GM23248 (cell line): ENCODE measurements around the gene KCTD6. TPM values are rescaled to one million over a fixed set of nuclear protein-coding genes. Genes with fewer than 3 reads are reported as not detected.
"Not testable (repeated sequence)": the region's sequence is repeated elsewhere in the genome, so short reads cannot be mapped to it uniquely, and the experiment has no call there.

Experiments
- DNase-seq: peaks from one replicate; pipeline ENCODE4 v3.0.0-alpha.2; 2015
- H2AFZ ChIP-seq: fragments of 200-600 bp; sonication (generic); 2 replicates; pipeline ENCODE4 v1.6.1; 2016; ENCODE audit warnings: antibody characterized with exemption
- H3F3A ChIP-seq: fragments of 200-600 bp; sonication (generic); 2 replicates; pipeline ENCODE4 v1.6.1; 2016; ENCODE audit warnings: mild to moderate bottlenecking, antibody characterized with exemption, mixed run types; ENCODE audit not compliant: insufficient read depth
- H3K27ac ChIP-seq: fragments of 200-600 bp; sonication (generic); 2 replicates; pipeline ENCODE4 v1.5.1; 2016; ENCODE audit warnings: mild to moderate bottlenecking
- H3K27me3 ChIP-seq: fragments of 200-600 bp; sonication (generic); replicated peaks from 2 replicates; pipeline ENCODE4 v1.6.1; 2016; ENCODE audit warnings: mild to moderate bottlenecking; ENCODE audit not compliant: insufficient read depth
- H3K36me3 ChIP-seq: fragments of 200-600 bp; sonication (generic); 2 replicates; pipeline ENCODE4 v1.6.1; 2016; ENCODE audit warnings: low read depth, mild to moderate bottlenecking
- H3K4me1 ChIP-seq: fragments of 200-600 bp; sonication (generic); 2 replicates; pipeline ENCODE4 v1.6.1; 2016; ENCODE audit warnings: mild to moderate bottlenecking; ENCODE audit not compliant: insufficient read depth
- H3K4me2 ChIP-seq: fragments of 200-600 bp; sonication (generic); one replicate; pipeline ENCODE4 v1.6.1; 2016; ENCODE audit warnings: mild to moderate bottlenecking; ENCODE audit not compliant: unreplicated experiment
- H3K4me3 ChIP-seq: fragments of 200-600 bp; sonication (generic); 2 replicates; pipeline ENCODE4 v1.5.1; 2016; ENCODE audit warnings: mild to moderate bottlenecking
- H3K79me2 ChIP-seq: fragments of 200-600 bp; sonication (generic); 2 replicates; pipeline ENCODE4 v1.6.1; 2016; ENCODE audit warnings: mild to moderate bottlenecking; ENCODE audit not compliant: insufficient read depth
- H3K9ac ChIP-seq: fragments of 200-600 bp; sonication (generic); 2 replicates; pipeline ENCODE4 v1.6.1; 2016; ENCODE audit warnings: mild to moderate bottlenecking
- H3K9me2 ChIP-seq: fragments of 200-600 bp; sonication (generic); 2 replicates; pipeline ENCODE4 v1.6.1; 2016; ENCODE audit warnings: mixed run types, mild to moderate bottlenecking, moderate library complexity; ENCODE audit not compliant: insufficient read depth
- H3K9me3 ChIP-seq: fragments of 200-600 bp; sonication (generic); one replicate; pipeline ENCODE4 v1.6.1; 2017; ENCODE audit warnings: low read depth
- H4K20me1 ChIP-seq: fragments of 200-600 bp; sonication (generic); 2 replicates; pipeline ENCODE4 v1.6.0; 2016; ENCODE audit not compliant: insufficient read depth
- EZH2 ChIP-seq: fragments of 200-600 bp; sonication (generic); IDR thresholded peaks from 2 replicates; pipeline ENCODE4 v1.6.1; 2018; ENCODE audit warnings: antibody characterized with exemption, mild to moderate bottlenecking; ENCODE audit not compliant: insufficient read depth, poor library complexity, severe bottlenecking
- EZH2phosphoT487 ChIP-seq: fragments of 200-600 bp; sonication (generic); IDR thresholded peaks from 2 replicates; pipeline ENCODE4 v1.6.1; 2018; ENCODE audit warnings: antibody characterized with exemption, moderate library complexity, mild to moderate bottlenecking, low read depth; ENCODE audit not compliant: insufficient read depth
- WGBS, 2 experiments: methylation state at CpG; one replicate each; pipeline ENCODE4 v1.1.6; 2015 to 2017; ENCODE audit warnings: low lambda C conversion rate in 2 of 2, low coverage in 1 of 2; ENCODE audit errors: missing lambda C conversion rate in 2 of 2; 5-methylcytosine and 5-hydroxymethylcytosine counted together
- in situ Hi-C: fragments of 300-500 bp; cut with MboI; formaldehyde crosslinking; loops from 2 replicates; pipeline ENCODE4 v1.15.0; 2020
- polyA plus RNA-seq: library from polyadenylated mRNA; unstranded; fragments of >200 nt; fragmentation: Nextera tagmentation; extraction: Ambion mirVana; gene quantifications from 2 replicates; pipeline ENCODE4 v1.2.1, GENCODE V29; 2016
- total RNA-seq: library from RNA; depleted of rRNA; stranded (reverse); fragments of >200 nt; shearing (Covaris generic); gene quantifications from 2 replicates; pipeline ENCODE4 v1.2.3, GENCODE V29; 2014

Gene KCTD6
- total and polyA plus RNA-seq, 2 experiments from 2014 or later, result 12.8 to 13.7 TPM

GRCh38 chr3:58521917-58522631 is 30.2 kb downstream of the KCTD6 start:
- TF ChIP-seq EZH2 (no peak), EZH2phosphoT487 (no peak)
- Histone ChIP-seq H2AFZ (no peak overlapping the region), H3K27ac (no peak overlapping the region), H3K4me1 (peaks cover 3% of the 10 kb centered on the region; the same call in 1 of the 2 replicates), H4K20me1 (no peaks in the 10 kb centered on the region), H3K79me2 (no peaks in the 10 kb centered on the region), H3K4me2 (no peak overlapping the region), H3K9ac (no peak overlapping the region), H3K9me3 (no peaks in the 10 kb centered on the region), H3K27me3 (no peaks in the 10 kb centered on the region), H3F3A (no peaks in the 10 kb centered on the region), H3K4me3 (no peak overlapping the region), H3K9me2 (no peaks in the 10 kb centered on the region), H3K36me3 (peaks cover 8% of the 10 kb centered on the region; the same call in 1 of the 2 replicates)
- WGBS, 2 experiments, result 87 to 89% methylated on average over 10 of the region's 10 CpGs
- no peak for DNase-seq
- in situ Hi-C loops, result no loop called here

GRCh38 chr3:58522759-58523425 is 31.0 kb downstream of the KCTD6 start:
- no peaks in the 10 kb centered on the region for H3K27me3 ChIP-seq
- H3K9me3 ChIP-seq, result no peaks in the 10 kb centered on the region
- H3K79me2 ChIP-seq, result no peaks in the 10 kb centered on the region
- no peaks in the 10 kb centered on the region for H3K9me2 ChIP-seq
- H3K4me2 ChIP-seq, result no peak overlapping the region
- H3F3A ChIP-seq, result no peaks in the 10 kb centered on the region
- no peak overlapping the region for H2AFZ ChIP-seq
- no peak overlapping the region for H3K9ac ChIP-seq
- no peak for TF ChIP-seq EZH2
- no peak for TF ChIP-seq EZH2phosphoT487
- in situ Hi-C loops, result no loop called here
- H3K4me3 ChIP-seq, result no peak overlapping the region
- H3K36me3 ChIP-seq, result peaks cover 8% of the 10 kb centered on the region; the same call in 1 of the 2 replicates
- no peak overlapping the region for H3K27ac ChIP-seq
- 87 to 91% methylated on average over 5 of the region's 5 CpGs for WGBS, 2 experiments
- H4K20me1 ChIP-seq, result no peaks in the 10 kb centered on the region
- peaks cover 3% of the 10 kb centered on the region; the same call in 1 of the 2 replicates for H3K4me1 ChIP-seq
- no peak for DNase-seq

GRCh38 chr3:58524326-58524888 is 32.5 kb downstream of the KCTD6 start:
- no peaks in the 10 kb centered on the region for H3K79me2 ChIP-seq
- H4K20me1 ChIP-seq, result no peaks in the 10 kb centered on the region
- H3K4me2 ChIP-seq, result no peak overlapping the region
- no peaks in the 10 kb centered on the region for H3F3A ChIP-seq
- no peaks in the 10 kb centered on the region for H3K27me3 ChIP-seq
- in situ Hi-C loops, result no loop called here
- TF ChIP-seq EZH2phosphoT487, result no peak
- TF ChIP-seq EZH2, result no peak
- H3K27ac ChIP-seq, result no peak overlapping the region
- peaks cover 3% of the 10 kb centered on the region; the same call in 1 of the 2 replicates for H3K4me1 ChIP-seq
- DNase-seq, result no peak
- H3K36me3 ChIP-seq, result peaks cover 8% of the 10 kb centered on the region; the same call in 1 of the 2 replicates
- no peaks in the 10 kb centered on the region for H3K9me2 ChIP-seq
- no peaks in the 10 kb centered on the region for H3K9me3 ChIP-seq
- WGBS, 2 experiments, result 79 to 81% methylated on average over 10 to 11 of the region's 11 CpGs
- no peak overlapping the region for H3K4me3 ChIP-seq
- no peak overlapping the region for H2AFZ ChIP-seq
- no peak overlapping the region for H3K9ac ChIP-seq

- in situ Hi-C loops, result no loop called here
- Histone ChIP-seq H3K27me3 (no peaks in the 10 kb centered on the region), H3K36me3 (peaks cover 8% of the 10 kb centered on the region; the same call in 1 of the 2 replicates), H3K79me2 (no peaks in the 10 kb centered on the region), H3K9me2 (no peaks in the 10 kb centered on the region), H2AFZ (no peak overlapping the region), H3K9ac (no peak overlapping the region), H3F3A (no peaks in the 10 kb centered on the region), H3K27ac (0 out of 2 replicates have a peak overlapping the region, but pooled peaks have one; percentile 7), H3K9me3 (no peaks in the 10 kb centered on the region), H4K20me1 (no peaks in the 10 kb centered on the region), H3K4me3 (no peak overlapping the region), H3K4me1 (peaks cover 3% of the 10 kb centered on the region; the same call in 1 of the 2 replicates), H3K4me2 (no peak overlapping the region)
- DNase-seq, result peak; percentile 97
- TF ChIP-seq EZH2phosphoT487 (no peak), EZH2 (no peak)
- WGBS, 2 experiments, result 50 to 59% methylated on average over 6 to 7 of the region's 7 CpGs
These were observed 34.6 kb downstream of the KCTD6 start for GRCh38 chr3:58526515-58526957.

- H2AFZ ChIP-seq, H3K9ac ChIP-seq, H3K27ac ChIP-seq, DNase-seq, H3K4me1 ChIP-seq, H3K4me3 ChIP-seq, H3K79me2 ChIP-seq, in situ Hi-C loops, H3K27me3 ChIP-seq, H3K9me3 ChIP-seq, H3K9me2 ChIP-seq, H3K36me3 ChIP-seq, H3K4me2 ChIP-seq, H3F3A ChIP-seq, H4K20me1 ChIP-seq: not testable (repeated sequence)
- WGBS, 2 experiments, result 93 to 96% methylated on average over 3 of the region's 3 CpGs
These were observed 35.5 kb downstream of the KCTD6 start for GRCh38 chr3:58527440-58527839.
